Stimulated activated memory B cell treated with anti-CD40 and anti-IgM and Interleukin-4, amounts not matched to agents 10 μg/mL and 1 μg/mL and 100 μg/mL, for 72 hours (primary cell): ENCODE measurements around the gene RYR3.

Source experiments
- ATAC-seq: fragments of 150-1000 bp; cut with Tn5 transposase; 2 replicates; pipeline ENCODE4 v1.10.0; 2021
- H3K27ac Mint-ChIP-seq: one replicate; pipeline ENCODE4 v1.8.0; 2022; ENCODE audit warnings: mild to moderate bottlenecking, mixed read lengths
- H3K27me3 Mint-ChIP-seq: one replicate; pipeline ENCODE4 v1.8.0; 2022; ENCODE audit warnings: mixed read lengths
- H3K36me3 Mint-ChIP-seq: one replicate; pipeline ENCODE4 v1.8.0; 2022; ENCODE audit warnings: mixed read lengths
- H3K4me1 Mint-ChIP-seq: one replicate; pipeline ENCODE4 v1.8.0; 2022; ENCODE audit warnings: mixed read lengths
- H3K4me3 Mint-ChIP-seq: one replicate; pipeline ENCODE4 v1.8.0; 2022; ENCODE audit warnings: mild to moderate bottlenecking, moderate library complexity, mixed read lengths
- H3K9me3 Mint-ChIP-seq: one replicate; pipeline ENCODE4 v1.8.0; 2022; ENCODE audit warnings: mixed read lengths

RYR3 gene

GRCh38 chr15:33623010-33623409 lies 312.2 kb downstream of the RYR3 start:
- H3K36me3 Mint-ChIP-seq, result no peaks in the 10 kb centered on the region
- H3K9me3 Mint-ChIP-seq, result peaks cover 7% of the 10 kb centered on the region
- H3K27me3 Mint-ChIP-seq, result peaks cover 18% of the 10 kb centered on the region
- no peak for ATAC-seq
- H3K4me3 Mint-ChIP-seq, result no peak overlapping the region
- H3K27ac Mint-ChIP-seq, result no peak overlapping the region
- no peaks in the 10 kb centered on the region for H3K4me1 Mint-ChIP-seq

GRCh38 chr15:33624439-33624838 lies 313.7 kb downstream of the RYR3 start:
- H3K4me1 Mint-ChIP-seq, result no peaks in the 10 kb centered on the region
- no peak for ATAC-seq
- H3K27me3 Mint-ChIP-seq, result peaks cover 19% of the 10 kb centered on the region
- no peaks in the 10 kb centered on the region for H3K36me3 Mint-ChIP-seq
- H3K4me3 Mint-ChIP-seq, result no peak overlapping the region
- H3K9me3 Mint-ChIP-seq, result peaks cover 7% of the 10 kb centered on the region
- H3K27ac Mint-ChIP-seq, result no peak overlapping the region

- Mint-ChIP-seq H3K9me3 (peaks cover 7% of the 10 kb centered on the region), H3K36me3 (no peaks in the 10 kb centered on the region), H3K4me1 (no peaks in the 10 kb centered on the region), H3K27me3 (peaks cover 19% of the 10 kb centered on the region), H3K27ac (no peak overlapping the region), H3K4me3 (no peak overlapping the region)
- no peak for ATAC-seq
Observed at GRCh38 chr15:33629647-33630046, 318.9 kb downstream of the RYR3 start.

GRCh38 chr15:33636234-33636633 lies 325.5 kb downstream of the RYR3 start:
- Mint-ChIP-seq H3K9me3 (no peaks in the 10 kb centered on the region), H3K4me1 (peaks cover 8% of the 10 kb centered on the region), H3K27ac (no peak overlapping the region), H3K27me3 (peaks cover under 1% of the 10 kb centered on the region), H3K4me3 (no peak overlapping the region), H3K36me3 (no peaks in the 10 kb centered on the region)
- no peak for ATAC-seq

GRCh38 chr15:33636958-33637357 lies 326.2 kb downstream of the RYR3 start:
- H3K27me3 Mint-ChIP-seq, result peaks cover 8% of the 10 kb centered on the region
- H3K4me1 Mint-ChIP-seq, result peaks cover 8% of the 10 kb centered on the region
- no peaks in the 10 kb centered on the region for H3K36me3 Mint-ChIP-seq
- no peak overlapping the region for H3K27ac Mint-ChIP-seq
- ATAC-seq, result no peak
- H3K4me3 Mint-ChIP-seq, result no peak overlapping the region
- no peaks in the 10 kb centered on the region for H3K9me3 Mint-ChIP-seq

GRCh38 chr15:33638453-33638852 lies 327.7 kb downstream of the RYR3 start:
- Mint-ChIP-seq H3K27ac (no peak overlapping the region), H3K9me3 (no peaks in the 10 kb centered on the region), H3K27me3 (peaks cover 16% of the 10 kb centered on the region), H3K4me3 (no peak overlapping the region), H3K4me1 (peaks cover 8% of the 10 kb centered on the region), H3K36me3 (no peaks in the 10 kb centered on the region)
- no peak for ATAC-seq

GRCh38 chr15:33639051-33639450 lies 328.3 kb downstream of the RYR3 start:
- ATAC-seq, result no peak
- Mint-ChIP-seq H3K36me3 (no peaks in the 10 kb centered on the region), H3K4me1 (peaks cover 8% of the 10 kb centered on the region), H3K27me3 (peaks cover 16% of the 10 kb centered on the region), H3K4me3 (no peak overlapping the region), H3K27ac (no peak overlapping the region), H3K9me3 (no peaks in the 10 kb centered on the region)

GRCh38 chr15:33639456-33639855 lies 328.7 kb downstream of the RYR3 start:
- Mint-ChIP-seq H3K27me3 (peaks cover 16% of the 10 kb centered on the region), H3K4me3 (no peak overlapping the region), H3K4me1 (peaks cover 8% of the 10 kb centered on the region), H3K27ac (no peak overlapping the region), H3K9me3 (no peaks in the 10 kb centered on the region), H3K36me3 (no peaks in the 10 kb centered on the region)
- no peak for ATAC-seq

- no peak overlapping the region for H3K4me3 Mint-ChIP-seq
- H3K36me3 Mint-ChIP-seq, result no peaks in the 10 kb centered on the region
- H3K27me3 Mint-ChIP-seq, result peaks cover 16% of the 10 kb centered on the region
- no peaks in the 10 kb centered on the region for H3K9me3 Mint-ChIP-seq
- H3K4me1 Mint-ChIP-seq, result peaks cover 8% of the 10 kb centered on the region
- no peak overlapping the region for H3K27ac Mint-ChIP-seq
- ATAC-seq, result no peak
Observed at GRCh38 chr15:33639978-33640377, 329.2 kb downstream of the RYR3 start.

GRCh38 chr15:33641069-33641468 lies 330.3 kb downstream of the RYR3 start:
- Mint-ChIP-seq H3K27ac (no peak overlapping the region), H3K4me1 (peaks cover 8% of the 10 kb centered on the region), H3K27me3 (peaks cover 16% of the 10 kb centered on the region), H3K9me3 (no peaks in the 10 kb centered on the region), H3K4me3 (no peak overlapping the region), H3K36me3 (no peaks in the 10 kb centered on the region)
- no peak for ATAC-seq

GRCh38 chr15:33644304-33644703 lies 333.5 kb downstream of the RYR3 start:
- H3K9me3 Mint-ChIP-seq, result no peaks in the 10 kb centered on the region
- no peak overlapping the region for H3K4me3 Mint-ChIP-seq
- no peak for ATAC-seq
- peaks cover 23% of the 10 kb centered on the region for H3K27me3 Mint-ChIP-seq
- H3K4me1 Mint-ChIP-seq, result peaks cover 8% of the 10 kb centered on the region
- no peaks in the 10 kb centered on the region for H3K36me3 Mint-ChIP-seq
- no peak overlapping the region for H3K27ac Mint-ChIP-seq

GRCh38 chr15:33646744-33647143 lies 336.0 kb downstream of the RYR3 start:
- H3K36me3 Mint-ChIP-seq, result no peaks in the 10 kb centered on the region
- H3K27ac Mint-ChIP-seq, result no peak overlapping the region
- peaks cover 27% of the 10 kb centered on the region for H3K27me3 Mint-ChIP-seq
- no peak overlapping the region for H3K4me3 Mint-ChIP-seq
- ATAC-seq, result no peak
- no peaks in the 10 kb centered on the region for H3K9me3 Mint-ChIP-seq
- H3K4me1 Mint-ChIP-seq, result no peaks in the 10 kb centered on the region

- no peaks in the 10 kb centered on the region for H3K9me3 Mint-ChIP-seq
- no peak for ATAC-seq
- no peak overlapping the region for H3K27ac Mint-ChIP-seq
- H3K27me3 Mint-ChIP-seq, result peaks cover 17% of the 10 kb centered on the region
- H3K4me1 Mint-ChIP-seq, result no peaks in the 10 kb centered on the region
- no peaks in the 10 kb centered on the region for H3K36me3 Mint-ChIP-seq
- H3K4me3 Mint-ChIP-seq, result no peak overlapping the region
Observed at GRCh38 chr15:33649217-33649933, 338.6 kb downstream of the RYR3 start.

GRCh38 chr15:33654860-33655259 lies 344.1 kb downstream of the RYR3 start:
- H3K36me3 Mint-ChIP-seq, result no peaks in the 10 kb centered on the region
- no peak overlapping the region for H3K27ac Mint-ChIP-seq
- no peak for ATAC-seq
- no peak overlapping the region for H3K4me3 Mint-ChIP-seq
- no peaks in the 10 kb centered on the region for H3K4me1 Mint-ChIP-seq
- H3K9me3 Mint-ChIP-seq, result peaks cover 3% of the 10 kb centered on the region
- H3K27me3 Mint-ChIP-seq, result peaks cover 4% of the 10 kb centered on the region

GRCh38 chr15:33655488-33655887 lies 344.7 kb downstream of the RYR3 start:
- no peak overlapping the region for H3K4me3 Mint-ChIP-seq
- no peak overlapping the region for H3K27ac Mint-ChIP-seq
- H3K9me3 Mint-ChIP-seq, result peaks cover 3% of the 10 kb centered on the region
- no peak for ATAC-seq
- H3K27me3 Mint-ChIP-seq, result no peaks in the 10 kb centered on the region
- H3K4me1 Mint-ChIP-seq, result no peaks in the 10 kb centered on the region
- no peaks in the 10 kb centered on the region for H3K36me3 Mint-ChIP-seq

- peaks cover 3% of the 10 kb centered on the region for H3K9me3 Mint-ChIP-seq
- H3K36me3 Mint-ChIP-seq, result no peaks in the 10 kb centered on the region
- H3K4me3 Mint-ChIP-seq, result no peak overlapping the region
- H3K27ac Mint-ChIP-seq, result no peak overlapping the region
- ATAC-seq, result no peak
- H3K4me1 Mint-ChIP-seq, result no peaks in the 10 kb centered on the region
- no peaks in the 10 kb centered on the region for H3K27me3 Mint-ChIP-seq
Observed at GRCh38 chr15:33656168-33656567, 345.4 kb downstream of the RYR3 start.
